ENCODE data around the gene LHPP.

- no peak for TF ChIP-seq CTCF (IDR thresholded peaks at IDR 0.05; ENCODE audit: low read depth, low read length, poor library complexity, severe bottlenecking)
- no peak for TF ChIP-seq EZH2phosphoT487 (IDR thresholded peaks at IDR 0.05; ENCODE audit: borderline replicate concordance, low read length)
These were observed 39.1 kb downstream of the LHPP start for GRCh38 chr10:124500757-124501156.
